HepG2 (cell line): ENCODE measurements around the gene GLRB. TPM values are rescaled to one million over a fixed set of nuclear protein-coding genes. Genes with fewer than 3 reads are reported as not detected.

Experiments used
- ATAC-seq: fragments of 200-7000 bp; cut with Tn5 transposase; 3 replicates; pipeline ENCODE4 v1.9.1; 2020; ENCODE audit warnings: mild to moderate bottlenecking, moderate library complexity
- BruUV-seq: library from RNA; stranded (reverse); fragments of 400-500 nt; replicated peaks from 2 replicates; lab custom pipeline; 2021; lab: Mats Ljungman, UMichigan
- CTCF ChIA-PET: fragments of 300-600 bp; formaldehyde crosslinking; extraction: SDS; loops from one replicate; lab custom pipeline; 2021; ENCODE audit warnings: low total read pairs, inconsistent platforms, low intra/inter-chr PET ratio; lab: Yijun Ruan, JAX
- POLR2A ChIA-PET: fragments of 350-600 bp; sonication (Branson Sonifier 250); formaldehyde crosslinking; loops from one replicate; lab custom pipeline; 2020; ENCODE audit warnings: antibody characterized with exemption, inconsistent platforms; lab: Yijun Ruan, JAX
- DNase-seq: peaks from one replicate; pipeline ENCODE4 v3.0.0-alpha.2; 2015; ENCODE audit warnings: low spot score
- FAIRE-seq: peaks from 3 replicates; lab custom pipeline; 2011; peaks lifted over from hg19 to GRCh38; lab: Jason Lieb, UNC
- H2AFZ ChIP-seq: one replicate; pipeline ENCODE4 v1.6.1; 2011; ENCODE audit warnings: low read length, inconsistent platforms
- H3K27ac ChIP-seq: fragments of 300-600 bp; 3 replicates; pipeline ENCODE4 v1.8.0; 2011; ENCODE audit warnings: mixed run types, mild to moderate bottlenecking, mixed read lengths, low read length, inconsistent platforms; ENCODE audit not compliant: insufficient read depth; ENCODE audit errors: extremely low read length
- H3K27me3 ChIP-seq, 2 experiments: fragments of 200-600 bp in 1 of 2; 2 replicates in 1 of 2; 3 replicates in 1 of 2; pipeline versions ENCODE4 v1.6.0 to v1.8.0; 2011; ENCODE audit warnings: low read length in 2 of 2, mild to moderate bottlenecking in 2 of 2, moderate library complexity in 2 of 2, inconsistent platforms in 1 of 2; ENCODE audit not compliant: insufficient read depth in 2 of 2, control insufficient read depth in 1 of 2
- H3K36me3 ChIP-seq, 2 experiments: fragments of 200-600 bp in 1 of 2; replicated peaks in 1 of 2; 2 replicates in 1 of 2; 3 replicates in 1 of 2; pipeline versions ENCODE4 v1.5.1 to v1.8.0; 2011; ENCODE audit warnings: low read length in 2 of 2, inconsistent platforms in 1 of 2; ENCODE audit not compliant: insufficient read depth in 2 of 2, control insufficient read depth in 1 of 2
- H3K4me1 ChIP-seq: 2 replicates; pipeline ENCODE4 v1.5.1; 2012; ENCODE audit warnings: low read length, inconsistent platforms; ENCODE audit not compliant: insufficient read depth
- H3K4me2 ChIP-seq: 2 replicates; pipeline ENCODE4 v1.6.0; 2011; ENCODE audit warnings: low read depth, low read length, inconsistent platforms
- H3K4me3 ChIP-seq, 3 experiments: fragments of 200-600 bp in 1 of 3; sonication (generic), shearing (Covaris generic) in 1 of 3; replicated peaks in 1 of 3; 2 replicates each; pipeline ENCODE4 v1.5.1; 2011 to 2016; ENCODE audit warnings: low read length in 3 of 3, inconsistent platforms in 2 of 3, low read depth in 2 of 3, mild to moderate bottlenecking in 2 of 3, control low read depth in 1 of 3, mixed read lengths in 1 of 3; ENCODE audit not compliant: insufficient read depth in 1 of 3
- H3K79me2 ChIP-seq: one replicate; pipeline ENCODE4 v1.6.1; 2011; ENCODE audit warnings: low read length, inconsistent platforms; ENCODE audit not compliant: insufficient read depth
- H3K9ac ChIP-seq: 2 replicates; pipeline ENCODE4 v1.6.0; 2011; ENCODE audit warnings: mild to moderate bottlenecking, low read depth, low read length, inconsistent platforms; ENCODE audit not compliant: insufficient read depth
- H3K9me3 ChIP-seq: 2 replicates; pipeline ENCODE4 v1.5.1; 2012; ENCODE audit warnings: mild to moderate bottlenecking, low read length
- H4K20me1 ChIP-seq: 2 replicates; pipeline ENCODE4 v1.6.0; 2011; ENCODE audit warnings: inconsistent platforms, mild to moderate bottlenecking, low read length, moderate library complexity; ENCODE audit not compliant: insufficient read depth
- SIN3B ChIP-seq: fragments of 150-350 bp; IDR thresholded peaks from 2 replicates; pipeline ENCODE4 v1.6.1; 2014; ENCODE audit warnings: low read length
- SNAPC2 ChIP-seq: sonication (generic); formaldehyde crosslinking; IDR thresholded peaks from 2 replicates; pipeline ENCODE4 v1.8.1; 2022; ENCODE audit warnings: mild to moderate bottlenecking, missing genetic modification reagents
- ZNF570 ChIP-seq: sonication (generic); formaldehyde crosslinking; IDR thresholded peaks from 2 replicates; pipeline ENCODE4 v1.4.0; 2020; ENCODE audit warnings: mild to moderate bottlenecking, missing genetic modification reagents, borderline replicate concordance
- ZNF749 ChIP-seq: sonication (generic); formaldehyde crosslinking; IDR thresholded peaks from 2 replicates; pipeline ENCODE4 v1.8.0; 2022; ENCODE audit warnings: mild to moderate bottlenecking, missing genetic modification reagents, moderate library complexity, borderline replicate concordance
- WGBS: methylation state at CpG from one replicate; pipeline ENCODE4 v1.1.6; 2017; ENCODE audit warnings: low lambda C conversion rate; 5-methylcytosine and 5-hydroxymethylcytosine counted together
- in situ Hi-C: cut with HindIII; loops from 2 replicates; pipeline ENCODE4 v1.10.0; 2017; ENCODE audit warnings: low pct_unique_long_range_greater_than_20kb; ENCODE audit not compliant: extremely low pct_ligation_motif_present
- intact Hi-C: fragments of 100-400 bp; cut with micrococcal nuclease; formaldehyde crosslinking; loops from one replicate; pipeline ENCODE4 v1.10.0; 2022; ENCODE audit not compliant: unreplicated experiment
- polyA plus RNA-seq, 8 experiments: library from polyadenylated mRNA; depleted of rRNA in 3 of 8; stranded (reverse) in 7 of 8; unstranded in 1 of 8; fragments of >200 nt; fragmentation: Illumina TruSeq in 4 of 8; extraction: Trizol in 4 of 8; gene quantifications; 2 replicates each; pipeline versions ENCODE4 v1.2.1 to v1.2.3, GENCODE V29; 2011 to 2016; ENCODE audit warnings: low read depth in 4 of 8, missing spikeins in 1 of 8, mixed read lengths in 1 of 8; ENCODE audit not compliant: insufficient read depth in 1 of 8
- total RNA-seq, 5 experiments: library from RNA; depleted of rRNA; stranded (reverse); fragments of >200 nt; fragmentation: Illumina TruSeq; extraction: Trizol; gene quantifications; 2 replicates each; pipeline ENCODE4 v1.2.3, GENCODE V29; 2016; ENCODE audit warnings: low read depth in 1 of 5
- TF ChIP-seq, protein P1 (sequence below): sonication (generic); formaldehyde crosslinking; IDR thresholded peaks from 2 replicates; pipeline ENCODE4 v1.5.0; 2020; ENCODE audit warnings: mild to moderate bottlenecking, missing genetic modification reagents
- TF ChIP-seq, protein P2 (sequence below): sonication (generic); formaldehyde crosslinking; conservative IDR thresholded peaks from 2 replicates; pipeline ENCODE4 v1.4.0; 2020; ENCODE audit warnings: missing genetic modification reagents
- TF ChIP-seq, protein P3 (sequence below): sonication (generic); formaldehyde crosslinking; IDR thresholded peaks from 2 replicates; pipeline ENCODE4 v1.9.0; 2021; ENCODE audit warnings: mild to moderate bottlenecking, missing genetic modification reagents
- TF ChIP-seq, protein P4 (sequence below): sonication (generic); formaldehyde crosslinking; IDR thresholded peaks from 2 replicates; pipeline ENCODE4 v1.4.0; 2020; ENCODE audit warnings: missing genetic modification reagents
- TF ChIP-seq, protein P5 (sequence below): sonication (generic); formaldehyde crosslinking; IDR thresholded peaks from 2 replicates; pipeline ENCODE4 v1.4.0; 2020; ENCODE audit warnings: missing genetic modification reagents

GLRB gene
- total and polyA plus RNA-seq, 2 of the 13 experiments (the other 11 are each of a cell fraction or from before 2014, with no cell fraction given) = 0.17 to 0.24 TPM

DNA sequence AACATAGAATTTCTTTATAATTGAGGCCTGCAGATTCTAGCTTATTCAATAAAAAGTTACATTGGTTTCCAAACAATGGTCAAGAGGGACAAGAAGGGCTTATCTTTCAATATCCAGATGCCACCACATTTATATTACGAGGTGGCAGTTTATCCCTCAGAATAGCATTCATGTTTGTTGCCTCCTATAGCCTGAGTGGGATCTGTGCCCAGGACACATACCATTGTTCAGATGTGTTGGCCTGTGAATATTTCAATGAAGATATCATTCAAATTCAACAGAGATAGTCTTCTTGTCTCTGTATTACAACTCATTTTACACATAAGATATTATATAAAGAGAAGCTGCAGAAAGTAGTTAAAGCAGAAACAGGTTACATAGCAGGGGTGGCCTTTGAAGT lies 20.5 kb downstream of the GLRB start:
- no peaks in the 10 kb centered on the region for H3K4me1 ChIP-seq
- H3K4me2 ChIP-seq = no peak overlapping the region
- H3K27me3 ChIP-seq = no peaks in the 10 kb centered on the region
- intact Hi-C loops = no loop called here
- in situ Hi-C loops = no loop called here
- no peak overlapping the region for H3K4me3 ChIP-seq
- no peak for DNase-seq
- no peak overlapping the region for H3K27ac ChIP-seq
- H3K79me2 ChIP-seq = no peaks in the 10 kb centered on the region
- no peaks in the 10 kb centered on the region for H3K9me3 ChIP-seq
- ATAC-seq = no peak
- FAIRE-seq = no peak
- 0% methylated on average over 1 of the region's 1 CpG for WGBS
- TF ChIP-seq, protein P1, sequence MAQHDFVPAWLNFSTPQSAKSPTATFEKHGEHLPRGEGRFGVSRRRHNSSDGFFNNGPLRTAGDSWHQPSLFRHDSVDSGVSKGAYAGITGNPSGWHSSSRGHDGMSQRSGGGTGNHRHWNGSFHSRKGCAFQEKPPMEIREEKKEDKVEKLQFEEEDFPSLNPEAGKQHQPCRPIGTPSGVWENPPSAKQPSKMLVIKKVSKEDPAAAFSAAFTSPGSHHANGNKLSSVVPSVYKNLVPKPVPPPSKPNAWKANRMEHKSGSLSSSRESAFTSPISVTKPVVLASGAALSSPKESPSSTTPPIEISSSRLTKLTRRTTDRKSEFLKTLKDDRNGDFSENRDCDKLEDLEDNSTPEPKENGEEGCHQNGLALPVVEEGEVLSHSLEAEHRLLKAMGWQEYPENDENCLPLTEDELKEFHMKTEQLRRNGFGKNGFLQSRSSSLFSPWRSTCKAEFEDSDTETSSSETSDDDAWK (CRISPR knock-in tag) = no peak
- TF ChIP-seq ZNF749 (CRISPR knock-in tag) (no peak), ZNF570 (no peak), SNAPC2 (CRISPR knock-in tag) (no peak), SIN3B (no peak)
- TF ChIP-seq, protein P2, sequence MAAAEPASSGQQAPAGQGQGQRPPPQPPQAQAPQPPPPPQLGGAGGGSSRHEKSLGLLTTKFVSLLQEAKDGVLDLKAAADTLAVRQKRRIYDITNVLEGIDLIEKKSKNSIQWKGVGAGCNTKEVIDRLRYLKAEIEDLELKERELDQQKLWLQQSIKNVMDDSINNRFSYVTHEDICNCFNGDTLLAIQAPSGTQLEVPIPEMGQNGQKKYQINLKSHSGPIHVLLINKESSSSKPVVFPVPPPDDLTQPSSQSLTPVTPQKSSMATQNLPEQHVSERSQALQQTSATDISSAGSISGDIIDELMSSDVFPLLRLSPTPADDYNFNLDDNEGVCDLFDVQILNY = no peak
- TF ChIP-seq, protein P3, sequence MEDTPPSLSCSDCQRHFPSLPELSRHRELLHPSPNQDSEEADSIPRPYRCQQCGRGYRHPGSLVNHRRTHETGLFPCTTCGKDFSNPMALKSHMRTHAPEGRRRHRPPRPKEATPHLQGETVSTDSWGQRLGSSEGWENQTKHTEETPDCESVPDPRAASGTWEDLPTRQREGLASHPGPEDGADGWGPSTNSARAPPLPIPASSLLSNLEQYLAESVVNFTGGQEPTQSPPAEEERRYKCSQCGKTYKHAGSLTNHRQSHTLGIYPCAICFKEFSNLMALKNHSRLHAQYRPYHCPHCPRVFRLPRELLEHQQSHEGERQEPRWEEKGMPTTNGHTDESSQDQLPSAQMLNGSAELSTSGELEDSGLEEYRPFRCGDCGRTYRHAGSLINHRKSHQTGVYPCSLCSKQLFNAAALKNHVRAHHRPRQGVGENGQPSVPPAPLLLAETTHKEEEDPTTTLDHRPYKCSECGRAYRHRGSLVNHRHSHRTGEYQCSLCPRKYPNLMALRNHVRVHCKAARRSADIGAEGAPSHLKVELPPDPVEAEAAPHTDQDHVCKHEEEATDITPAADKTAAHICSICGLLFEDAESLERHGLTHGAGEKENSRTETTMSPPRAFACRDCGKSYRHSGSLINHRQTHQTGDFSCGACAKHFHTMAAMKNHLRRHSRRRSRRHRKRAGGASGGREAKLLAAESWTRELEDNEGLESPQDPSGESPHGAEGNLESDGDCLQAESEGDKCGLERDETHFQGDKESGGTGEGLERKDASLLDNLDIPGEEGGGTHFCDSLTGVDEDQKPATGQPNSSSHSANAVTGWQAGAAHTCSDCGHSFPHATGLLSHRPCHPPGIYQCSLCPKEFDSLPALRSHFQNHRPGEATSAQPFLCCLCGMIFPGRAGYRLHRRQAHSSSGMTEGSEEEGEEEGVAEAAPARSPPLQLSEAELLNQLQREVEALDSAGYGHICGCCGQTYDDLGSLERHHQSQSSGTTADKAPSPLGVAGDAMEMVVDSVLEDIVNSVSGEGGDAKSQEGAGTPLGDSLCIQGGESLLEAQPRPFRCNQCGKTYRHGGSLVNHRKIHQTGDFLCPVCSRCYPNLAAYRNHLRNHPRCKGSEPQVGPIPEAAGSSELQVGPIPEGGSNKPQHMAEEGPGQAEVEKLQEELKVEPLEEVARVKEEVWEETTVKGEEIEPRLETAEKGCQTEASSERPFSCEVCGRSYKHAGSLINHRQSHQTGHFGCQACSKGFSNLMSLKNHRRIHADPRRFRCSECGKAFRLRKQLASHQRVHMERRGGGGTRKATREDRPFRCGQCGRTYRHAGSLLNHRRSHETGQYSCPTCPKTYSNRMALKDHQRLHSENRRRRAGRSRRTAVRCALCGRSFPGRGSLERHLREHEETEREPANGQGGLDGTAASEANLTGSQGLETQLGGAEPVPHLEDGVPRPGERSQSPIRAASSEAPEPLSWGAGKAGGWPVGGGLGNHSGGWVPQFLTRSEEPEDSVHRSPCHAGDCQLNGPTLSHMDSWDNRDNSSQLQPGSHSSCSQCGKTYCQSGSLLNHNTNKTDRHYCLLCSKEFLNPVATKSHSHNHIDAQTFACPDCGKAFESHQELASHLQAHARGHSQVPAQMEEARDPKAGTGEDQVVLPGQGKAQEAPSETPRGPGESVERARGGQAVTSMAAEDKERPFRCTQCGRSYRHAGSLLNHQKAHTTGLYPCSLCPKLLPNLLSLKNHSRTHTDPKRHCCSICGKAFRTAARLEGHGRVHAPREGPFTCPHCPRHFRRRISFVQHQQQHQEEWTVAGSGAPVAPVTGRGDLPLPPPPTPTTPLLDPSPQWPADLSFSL = no peak
- TF ChIP-seq, protein P4, sequence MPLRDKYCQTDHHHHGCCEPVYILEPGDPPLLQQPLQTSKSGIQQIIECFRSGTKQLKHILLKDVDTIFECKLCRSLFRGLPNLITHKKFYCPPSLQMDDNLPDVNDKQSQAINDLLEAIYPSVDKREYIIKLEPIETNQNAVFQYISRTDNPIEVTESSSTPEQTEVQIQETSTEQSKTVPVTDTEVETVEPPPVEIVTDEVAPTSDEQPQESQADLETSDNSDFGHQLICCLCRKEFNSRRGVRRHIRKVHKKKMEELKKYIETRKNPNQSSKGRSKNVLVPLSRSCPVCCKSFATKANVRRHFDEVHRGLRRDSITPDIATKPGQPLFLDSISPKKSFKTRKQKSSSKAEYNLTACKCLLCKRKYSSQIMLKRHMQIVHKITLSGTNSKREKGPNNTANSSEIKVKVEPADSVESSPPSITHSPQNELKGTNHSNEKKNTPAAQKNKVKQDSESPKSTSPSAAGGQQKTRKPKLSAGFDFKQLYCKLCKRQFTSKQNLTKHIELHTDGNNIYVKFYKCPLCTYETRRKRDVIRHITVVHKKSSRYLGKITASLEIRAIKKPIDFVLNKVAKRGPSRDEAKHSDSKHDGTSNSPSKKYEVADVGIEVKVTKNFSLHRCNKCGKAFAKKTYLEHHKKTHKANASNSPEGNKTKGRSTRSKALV (CRISPR knock-in tag) = no peak
- TF ChIP-seq, protein P5, sequence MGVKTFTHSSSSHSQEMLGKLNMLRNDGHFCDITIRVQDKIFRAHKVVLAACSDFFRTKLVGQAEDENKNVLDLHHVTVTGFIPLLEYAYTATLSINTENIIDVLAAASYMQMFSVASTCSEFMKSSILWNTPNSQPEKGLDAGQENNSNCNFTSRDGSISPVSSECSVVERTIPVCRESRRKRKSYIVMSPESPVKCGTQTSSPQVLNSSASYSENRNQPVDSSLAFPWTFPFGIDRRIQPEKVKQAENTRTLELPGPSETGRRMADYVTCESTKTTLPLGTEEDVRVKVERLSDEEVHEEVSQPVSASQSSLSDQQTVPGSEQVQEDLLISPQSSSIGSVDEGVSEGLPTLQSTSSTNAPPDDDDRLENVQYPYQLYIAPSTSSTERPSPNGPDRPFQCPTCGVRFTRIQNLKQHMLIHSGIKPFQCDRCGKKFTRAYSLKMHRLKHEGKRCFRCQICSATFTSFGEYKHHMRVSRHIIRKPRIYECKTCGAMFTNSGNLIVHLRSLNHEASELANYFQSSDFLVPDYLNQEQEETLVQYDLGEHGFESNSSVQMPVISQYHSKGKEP = no peak
- POLR2A ChIA-PET = no interaction called here
- H3K9ac ChIP-seq = no peak overlapping the region
- H4K20me1 ChIP-seq = no peaks in the 10 kb centered on the region
- H3K36me3 ChIP-seq = no peaks in the 10 kb centered on the region
- BruUV-seq = no TSS peak
- H2AFZ ChIP-seq = no peak overlapping the region
- CTCF ChIA-PET = no interaction called here
